ENCODE measurements around the gene ZBTB21. TPM values are rescaled to one million over a fixed set of nuclear protein-coding genes. Genes with fewer than 3 reads are reported as not detected.

Gene ZBTB21
- total RNA-seq, 1 experiment from 2014 or later = 11.8 TPM

GRCh38 chr21:42040411-42041180 is 30.4 kb upstream of the ZBTB21 start:
- no peak for DNase-seq (ENCODE audit: low spot score)

- DNase-seq (ENCODE audit: low spot score) = no peak
Observed at GRCh38 chr21:42039911-42040351, 29.8 kb upstream of the ZBTB21 start.

DNA sequence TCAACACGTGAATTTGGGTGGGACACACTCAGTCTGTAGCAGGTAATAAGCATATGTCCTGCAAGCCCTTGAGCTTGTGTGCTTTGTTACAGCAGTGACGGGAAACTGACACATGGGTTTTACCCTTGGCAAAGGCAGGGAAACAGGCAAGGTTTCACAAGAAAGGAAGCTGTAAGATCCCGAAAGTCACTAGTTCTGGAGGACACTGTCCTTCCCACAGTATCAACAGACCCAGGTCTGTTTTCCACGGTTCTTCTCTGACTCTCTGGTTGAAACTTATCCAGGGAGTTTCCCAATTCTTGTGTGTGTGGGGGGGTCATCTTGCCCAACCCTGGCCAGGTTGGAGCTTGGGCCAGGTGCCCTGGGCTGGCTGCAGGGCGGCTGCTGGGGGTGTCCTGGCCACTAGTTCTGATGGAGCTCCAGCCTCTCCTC is 29.3 kb upstream of the ZBTB21 start:
- DNase-seq (ENCODE audit: low spot score) = no peak

DNA sequence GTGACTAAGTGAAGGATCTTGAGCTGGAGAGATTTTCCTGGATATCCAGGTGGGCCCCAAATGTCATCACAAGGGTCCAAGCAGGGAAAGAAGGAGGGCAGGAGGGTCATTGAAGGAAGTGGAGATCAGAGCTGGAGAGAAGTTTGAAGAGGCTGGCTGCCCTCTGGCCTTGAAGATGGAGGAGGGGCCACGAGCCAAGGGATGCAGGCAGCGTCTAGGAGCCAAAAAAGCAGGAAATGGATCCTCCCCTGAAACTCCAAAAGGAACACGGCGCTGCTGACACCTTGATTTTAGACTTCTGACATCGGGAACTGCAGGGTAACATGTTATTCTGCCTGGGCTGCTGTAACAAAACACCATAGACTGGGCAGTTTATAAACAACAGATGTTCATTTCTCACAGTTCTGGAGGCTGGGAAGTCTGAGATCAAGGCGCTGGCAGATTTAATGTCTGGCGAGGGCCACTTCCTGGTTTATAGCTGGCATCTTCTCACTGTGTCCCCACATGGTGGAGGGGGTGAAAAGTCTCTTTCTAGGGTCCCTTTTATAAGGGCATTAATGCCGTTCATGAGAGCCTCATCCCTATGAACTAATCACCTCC is 28.8 kb upstream of the ZBTB21 start:
- DNase-seq (ENCODE audit: low spot score) = no peak

GRCh38 chr21:42038393-42038792 is 28.2 kb upstream of the ZBTB21 start:
- DNase-seq (ENCODE audit: low spot score) = no peak

- no peak for DNase-seq (ENCODE audit: low spot score)
Observed at GRCh38 chr21:42037943-42038342, 27.8 kb upstream of the ZBTB21 start.

- DNase-seq (ENCODE audit: low spot score) = no peak
Observed at GRCh38 chr21:42037516-42037915, 27.4 kb upstream of the ZBTB21 start.

DNA sequence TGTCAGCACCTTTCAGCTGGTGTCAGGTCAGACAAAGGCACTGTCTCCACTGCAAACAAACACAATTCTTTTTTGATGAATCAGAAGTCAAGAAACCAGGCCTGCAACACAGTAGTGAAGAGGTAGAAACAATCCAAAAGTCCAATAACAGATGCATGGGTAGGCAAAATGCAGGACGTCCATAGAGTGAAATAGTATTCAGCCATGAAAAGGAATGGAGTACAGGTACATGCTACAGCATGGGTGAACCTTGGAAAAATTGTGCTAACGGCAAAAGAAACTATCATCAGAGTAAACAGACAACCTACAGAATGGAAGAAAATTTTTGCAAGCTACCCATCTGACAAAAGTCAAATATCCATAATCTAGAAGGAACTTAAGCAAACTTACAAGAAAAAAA is 26.2 kb upstream of the ZBTB21 start:
- no peak for DNase-seq (ENCODE audit: low spot score)

DNA sequence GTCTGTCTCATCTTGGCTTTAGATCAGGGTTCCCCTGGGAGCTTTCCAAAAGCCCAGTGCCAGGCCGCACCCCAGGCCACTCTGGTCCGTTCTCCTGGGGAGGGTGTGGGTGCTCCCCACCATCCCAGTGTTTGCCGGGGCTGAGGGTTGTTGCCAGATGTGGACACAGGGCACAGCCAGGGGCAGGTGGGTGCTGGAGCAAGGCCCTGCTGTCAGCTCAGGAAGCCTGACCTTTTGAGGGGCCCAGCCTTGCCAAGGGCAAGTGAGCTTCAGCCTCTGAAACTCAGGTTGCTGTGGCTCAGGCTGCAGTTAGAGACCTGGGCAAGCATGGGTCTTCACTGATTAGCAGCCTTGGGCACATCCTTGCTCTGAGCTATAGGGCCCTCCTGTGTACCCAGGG is 22.8 kb upstream of the ZBTB21 start:
- no peak for DNase-seq (ENCODE audit: low spot score)

- no peak for DNase-seq (ENCODE audit: low spot score)
Observed at GRCh38 chr21:42032266-42032665, 22.1 kb upstream of the ZBTB21 start.

DNA sequence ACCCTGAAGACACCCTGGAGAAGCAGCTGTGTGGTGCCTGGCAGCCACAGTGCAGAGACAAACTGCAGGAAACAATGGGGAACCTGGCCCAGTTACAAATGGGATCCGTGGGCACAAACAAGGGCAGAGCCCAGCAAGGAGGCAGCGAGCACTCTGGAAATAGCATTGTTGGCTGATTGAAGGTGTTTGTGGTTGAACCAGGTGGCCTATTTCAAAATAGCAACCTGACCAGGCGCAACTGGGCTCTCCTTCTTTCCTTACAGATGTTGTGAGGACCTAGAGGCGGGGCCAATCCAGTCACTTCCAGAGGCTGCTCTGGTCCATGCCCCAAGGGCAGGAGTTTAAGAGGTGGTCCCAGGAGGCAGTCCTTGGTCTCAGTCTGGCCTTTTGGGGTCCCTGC is 21.7 kb upstream of the ZBTB21 start:
- no peak for DNase-seq (ENCODE audit: low spot score)

- no peak for DNase-seq (ENCODE audit: low spot score)
Observed at GRCh38 chr21:42031241-42031640, 21.1 kb upstream of the ZBTB21 start.

- no peak for DNase-seq (ENCODE audit: low spot score)
Observed at GRCh38 chr21:42030311-42030710, 20.2 kb upstream of the ZBTB21 start.

- no peak for DNase-seq (ENCODE audit: low spot score)
Observed at GRCh38 chr21:42028766-42029425, 18.7 kb upstream of the ZBTB21 start.

GRCh38 chr21:42027822-42028765 is 17.9 kb upstream of the ZBTB21 start:
- DNase-seq (ENCODE audit: low spot score) = no peak

DNA sequence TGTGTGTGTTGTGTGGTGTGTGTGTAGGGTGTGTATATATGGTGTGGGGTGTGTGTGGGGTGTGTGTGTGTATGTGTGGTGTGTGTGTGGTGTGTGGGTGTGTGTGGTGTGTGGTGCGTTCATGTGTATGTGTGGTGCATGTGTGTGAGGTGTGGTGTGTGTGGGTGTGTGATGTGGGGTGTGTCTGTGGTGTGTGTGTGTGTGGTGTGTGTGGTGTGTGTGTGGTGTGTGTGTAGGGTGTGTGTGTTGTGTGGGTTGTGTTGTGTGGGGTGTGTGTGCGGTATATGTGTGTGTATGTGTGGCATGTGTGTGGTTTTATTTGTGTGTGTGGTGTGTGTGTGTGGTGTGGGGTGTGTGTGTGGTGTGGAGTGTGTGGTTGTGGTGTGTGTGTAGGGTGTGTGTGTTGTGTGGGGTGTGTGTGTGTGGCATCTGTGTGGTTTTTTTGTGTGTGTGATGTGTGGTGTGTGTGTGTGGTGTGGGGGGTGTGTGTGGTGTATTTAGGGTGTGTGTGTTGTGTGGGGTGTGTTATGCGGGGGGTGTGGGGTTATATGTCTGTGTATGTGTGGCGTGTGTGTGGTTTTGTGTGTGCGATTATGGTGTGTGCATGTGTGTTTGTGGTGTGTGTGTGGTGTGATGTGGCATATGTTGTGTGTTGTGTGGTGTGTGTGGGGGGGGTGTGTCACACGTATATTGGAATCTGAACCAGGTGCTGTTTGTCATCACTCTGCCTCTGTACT is 17.1 kb upstream of the ZBTB21 start:
- no peak for DNase-seq (ENCODE audit: low spot score)

- DNase-seq (ENCODE audit: low spot score) = no peak
Observed at GRCh38 chr21:42026082-42026435, 15.9 kb upstream of the ZBTB21 start.

DNA sequence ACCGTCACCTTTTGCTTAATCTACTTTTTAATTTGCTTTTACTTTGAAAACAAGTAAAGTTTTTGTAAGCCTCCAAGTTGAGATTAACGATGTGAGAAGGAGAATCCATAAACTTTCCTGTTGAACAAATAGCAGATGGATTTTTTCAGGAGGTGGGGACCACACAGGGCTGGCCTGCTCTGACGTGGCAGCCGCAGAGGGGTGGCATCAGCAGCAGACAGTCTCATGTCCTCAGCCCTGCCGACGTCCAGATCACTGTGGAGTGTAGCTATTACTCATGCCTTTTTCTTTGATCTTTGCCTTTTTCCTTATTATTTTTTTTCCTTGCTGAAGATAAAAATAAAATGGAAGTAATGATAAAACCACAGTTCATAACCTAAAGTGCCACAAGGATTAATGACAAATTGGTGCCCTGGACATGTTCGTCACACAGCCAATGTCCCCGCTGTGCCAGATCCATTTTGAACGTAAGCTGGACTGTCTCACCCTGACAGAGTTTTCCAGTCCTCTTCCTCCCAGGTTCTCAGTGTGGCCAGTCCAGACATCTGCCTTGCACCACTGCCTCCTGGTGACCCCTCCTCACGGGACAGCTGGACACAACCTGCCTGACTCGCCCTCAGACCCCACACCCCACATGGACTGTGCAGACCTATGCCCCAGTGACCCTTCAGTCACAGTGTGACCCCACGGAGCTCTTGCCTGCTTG is 15.4 kb upstream of the ZBTB21 start:
- no peak for DNase-seq (ENCODE audit: low spot score)

GRCh38 chr21:42022906-42023305 is 12.7 kb upstream of the ZBTB21 start:
- no peak for DNase-seq (ENCODE audit: low spot score)

DNA sequence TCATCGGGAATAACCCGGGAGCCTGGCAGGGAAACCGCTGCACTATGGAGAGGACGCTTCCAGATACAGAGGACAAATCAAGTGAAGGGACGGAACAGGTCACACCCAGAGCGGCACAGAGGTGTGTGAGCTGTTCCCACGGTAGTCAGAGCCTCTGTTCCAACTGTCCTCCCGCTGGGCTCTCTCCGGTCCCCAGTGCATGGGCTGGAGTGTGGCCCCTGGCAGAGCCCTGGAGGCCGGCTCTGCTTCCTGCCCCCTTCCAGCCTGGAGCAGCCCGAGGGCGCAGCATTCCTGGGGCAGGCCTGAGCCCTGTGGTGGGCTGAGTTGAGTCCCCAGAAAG is 11.9 kb upstream of the ZBTB21 start:
- DNase-seq (ENCODE audit: low spot score) = no peak

Data from HT-29 (cell line).